ENCODE measurements around the gene NLGN1.

The NLGN1 gene

DNA sequence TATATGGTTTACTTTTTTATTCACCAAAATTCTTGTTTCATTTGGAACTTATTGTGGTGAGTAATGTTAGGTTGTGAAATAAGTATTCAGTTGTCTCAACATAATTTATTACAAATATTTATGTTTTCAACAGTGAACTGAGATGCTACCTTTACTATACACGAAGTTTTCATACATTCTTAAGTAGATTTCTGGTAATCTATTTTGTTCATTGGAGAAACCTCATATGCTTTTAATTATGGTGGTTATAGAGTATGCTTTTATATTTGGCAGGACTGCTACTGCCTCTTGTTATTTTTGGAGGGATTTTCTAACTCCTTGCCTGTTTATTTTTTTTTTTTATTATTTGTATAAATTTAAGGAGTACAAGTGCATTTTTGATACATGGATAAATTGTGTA is 253.1 kb downstream of the NLGN1 start:
- no peak for DNase-seq (ENCODE audit: low spot score)
- Mint-ChIP-seq H3K4me1 (ENCODE audit: low read depth) (no peaks in the 10 kb centered on the region), H3K4me3 (no peak overlapping the region), H3K27me3 (ENCODE audit: low read depth) (no peaks in the 10 kb centered on the region), H3K9me3 (no peaks in the 10 kb centered on the region), H3K36me3 (ENCODE audit: low read depth) (no peaks in the 10 kb centered on the region), H3K27ac (no peak overlapping the region)

GRCh38 chr3:173652093-173652492 is 254.5 kb downstream of the NLGN1 start:
- no peak overlapping the region for H3K27ac Mint-ChIP-seq
- H3K27me3 Mint-ChIP-seq (ENCODE audit: low read depth) = no peaks in the 10 kb centered on the region
- H3K36me3 Mint-ChIP-seq (ENCODE audit: low read depth) = no peaks in the 10 kb centered on the region
- H3K4me1 Mint-ChIP-seq (ENCODE audit: low read depth) = no peaks in the 10 kb centered on the region
- H3K9me3 Mint-ChIP-seq = no peaks in the 10 kb centered on the region
- no peak overlapping the region for H3K4me3 Mint-ChIP-seq
- DNase-seq (ENCODE audit: low spot score) = no peak

DNA sequence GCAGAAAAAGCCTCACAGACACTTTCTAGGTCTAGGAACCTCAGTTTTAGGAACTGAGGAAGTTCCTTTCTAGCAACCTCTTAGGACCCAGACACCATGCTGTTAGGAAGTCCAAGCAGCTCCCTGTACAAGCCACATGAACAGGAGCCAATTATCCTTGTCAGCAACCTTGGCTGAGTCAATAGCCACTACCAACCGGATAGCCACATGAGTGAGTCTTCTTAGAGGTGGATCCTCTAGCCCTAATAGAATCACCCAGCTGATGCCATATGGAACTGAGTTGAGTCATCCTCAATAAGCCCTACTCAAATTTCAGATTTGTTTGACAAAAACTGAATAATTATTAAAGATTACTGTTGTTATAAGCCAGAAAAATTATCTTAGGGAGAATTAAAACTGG is 256.2 kb downstream of the NLGN1 start:
- H3K9me3 Mint-ChIP-seq = no peaks in the 10 kb centered on the region
- H3K36me3 Mint-ChIP-seq (ENCODE audit: low read depth) = no peaks in the 10 kb centered on the region
- H3K4me1 Mint-ChIP-seq (ENCODE audit: low read depth) = no peaks in the 10 kb centered on the region
- no peak overlapping the region for H3K27ac Mint-ChIP-seq
- no peak overlapping the region for H3K4me3 Mint-ChIP-seq
- no peak for DNase-seq (ENCODE audit: low spot score)
- H3K27me3 Mint-ChIP-seq (ENCODE audit: low read depth) = no peaks in the 10 kb centered on the region

DNA sequence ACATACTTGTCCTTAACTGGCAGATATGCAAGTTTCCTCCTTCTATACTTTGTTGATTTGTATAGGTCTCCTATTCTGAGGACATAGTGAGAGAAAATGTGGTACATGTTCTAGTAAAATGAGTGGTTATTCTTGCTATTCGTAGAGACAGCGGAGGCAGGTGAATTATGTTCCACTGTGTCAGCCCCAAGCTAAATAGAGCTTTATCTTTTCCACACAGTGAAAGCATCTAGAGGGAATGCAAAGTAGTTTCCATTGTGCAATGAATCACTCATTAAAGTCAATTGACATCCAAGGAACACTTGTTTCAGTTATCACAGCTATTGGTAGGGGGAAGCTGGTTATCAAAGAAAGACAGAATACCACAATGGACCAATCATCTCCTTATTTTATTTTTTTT is 262.4 kb downstream of the NLGN1 start:
- H3K4me1 Mint-ChIP-seq (ENCODE audit: low read depth) = no peaks in the 10 kb centered on the region
- H3K9me3 Mint-ChIP-seq = no peaks in the 10 kb centered on the region
- no peaks in the 10 kb centered on the region for H3K36me3 Mint-ChIP-seq (ENCODE audit: low read depth)
- DNase-seq (ENCODE audit: low spot score) = no peak
- no peak overlapping the region for H3K27ac Mint-ChIP-seq
- no peak overlapping the region for H3K4me3 Mint-ChIP-seq
- H3K27me3 Mint-ChIP-seq (ENCODE audit: low read depth) = no peaks in the 10 kb centered on the region

- H3K4me1 Mint-ChIP-seq (ENCODE audit: low read depth) = no peaks in the 10 kb centered on the region
- no peak for DNase-seq (ENCODE audit: low spot score)
- H3K27me3 Mint-ChIP-seq (ENCODE audit: low read depth) = no peaks in the 10 kb centered on the region
- H3K27ac Mint-ChIP-seq = no peak overlapping the region
- no peak overlapping the region for H3K4me3 Mint-ChIP-seq
- no peaks in the 10 kb centered on the region for H3K36me3 Mint-ChIP-seq (ENCODE audit: low read depth)
- H3K9me3 Mint-ChIP-seq = no peaks in the 10 kb centered on the region
Observed at GRCh38 chr3:173660645-173661299, 263.2 kb downstream of the NLGN1 start.

GRCh38 chr3:173663696-173664111 is 266.2 kb downstream of the NLGN1 start:
- Mint-ChIP-seq H3K4me1 (ENCODE audit: low read depth) (no peaks in the 10 kb centered on the region), H3K9me3 (no peaks in the 10 kb centered on the region), H3K27me3 (ENCODE audit: low read depth) (no peaks in the 10 kb centered on the region), H3K27ac (no peak overlapping the region), H3K4me3 (no peak overlapping the region), H3K36me3 (ENCODE audit: low read depth) (no peaks in the 10 kb centered on the region)
- no peak for DNase-seq (ENCODE audit: low spot score)

DNA sequence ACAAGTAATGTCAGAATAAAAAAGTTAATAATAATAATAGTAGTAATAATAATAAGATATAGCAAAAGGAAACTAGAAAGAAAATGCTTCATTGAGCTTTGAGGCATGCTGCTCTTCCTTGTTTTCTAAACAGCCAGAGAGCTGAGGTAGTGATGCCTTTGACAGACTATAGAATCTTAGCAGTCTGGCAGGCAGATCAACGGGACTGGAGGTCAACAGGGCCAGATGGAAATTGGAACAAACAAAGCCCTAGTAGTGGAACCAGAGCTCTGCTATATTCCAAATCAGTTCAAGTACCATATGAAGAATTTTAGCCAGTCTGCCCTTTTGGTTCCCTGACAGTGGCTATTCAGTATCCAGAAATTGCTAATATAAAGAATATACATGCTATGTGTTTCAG is 278.6 kb downstream of the NLGN1 start:
- Mint-ChIP-seq H3K27ac (no peak overlapping the region), H3K4me1 (ENCODE audit: low read depth) (no peaks in the 10 kb centered on the region), H3K4me3 (no peak overlapping the region), H3K36me3 (ENCODE audit: low read depth) (no peaks in the 10 kb centered on the region), H3K27me3 (ENCODE audit: low read depth) (no peaks in the 10 kb centered on the region), H3K9me3 (no peaks in the 10 kb centered on the region)
- no peak for DNase-seq (ENCODE audit: low spot score)

DNA sequence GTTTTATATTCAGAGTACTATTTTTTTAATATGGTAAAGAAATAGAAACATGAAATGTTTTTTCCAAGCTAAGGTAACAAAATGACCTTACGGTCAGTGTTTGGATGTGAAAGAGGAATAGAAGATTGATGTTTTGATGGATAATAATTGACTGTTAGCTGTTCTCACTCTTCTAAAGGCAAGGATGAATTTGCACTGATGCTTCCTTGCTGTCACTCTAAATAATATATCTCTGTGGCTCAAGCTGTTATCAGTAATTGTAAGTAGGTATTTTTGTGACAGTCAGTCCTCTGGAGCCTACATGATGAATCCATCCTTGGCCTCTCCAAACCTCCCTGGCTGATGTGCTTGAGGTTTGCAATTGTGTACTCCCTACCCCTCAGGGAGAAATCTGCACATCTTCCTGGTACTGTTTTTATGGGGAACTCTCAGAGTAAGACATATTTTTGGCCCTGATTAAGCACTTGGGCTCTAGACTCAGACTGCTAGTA is 283.7 kb downstream of the NLGN1 start:
- Mint-ChIP-seq H3K9me3 (no peaks in the 10 kb centered on the region), H3K4me1 (ENCODE audit: low read depth) (no peaks in the 10 kb centered on the region), H3K27ac (no peak overlapping the region), H3K27me3 (ENCODE audit: low read depth) (no peaks in the 10 kb centered on the region), H3K4me3 (no peak overlapping the region), H3K36me3 (ENCODE audit: low read depth) (no peaks in the 10 kb centered on the region)
- no peak for DNase-seq (ENCODE audit: low spot score)

DNA sequence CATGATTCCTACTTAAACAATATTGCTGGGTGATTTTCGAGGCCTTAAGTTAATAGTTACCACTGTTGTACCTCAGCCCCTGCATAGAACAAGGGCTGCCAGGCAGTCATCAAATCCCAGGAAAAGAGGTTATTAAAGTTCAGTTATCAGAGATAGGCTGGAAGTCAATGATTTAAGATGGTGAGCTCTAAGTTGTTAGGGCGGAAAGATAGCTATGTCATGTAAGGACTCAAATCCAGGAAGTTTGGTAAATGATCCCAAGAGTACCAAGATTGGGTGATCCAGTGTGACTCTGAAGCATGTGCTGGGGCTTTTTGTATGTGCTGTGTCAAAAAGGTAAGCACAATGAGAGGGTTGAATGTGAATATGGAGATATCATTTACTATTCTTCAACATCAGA is 287.9 kb downstream of the NLGN1 start:
- no peaks in the 10 kb centered on the region for H3K27me3 Mint-ChIP-seq (ENCODE audit: low read depth)
- H3K36me3 Mint-ChIP-seq (ENCODE audit: low read depth) = no peaks in the 10 kb centered on the region
- no peak overlapping the region for H3K4me3 Mint-ChIP-seq

DNA sequence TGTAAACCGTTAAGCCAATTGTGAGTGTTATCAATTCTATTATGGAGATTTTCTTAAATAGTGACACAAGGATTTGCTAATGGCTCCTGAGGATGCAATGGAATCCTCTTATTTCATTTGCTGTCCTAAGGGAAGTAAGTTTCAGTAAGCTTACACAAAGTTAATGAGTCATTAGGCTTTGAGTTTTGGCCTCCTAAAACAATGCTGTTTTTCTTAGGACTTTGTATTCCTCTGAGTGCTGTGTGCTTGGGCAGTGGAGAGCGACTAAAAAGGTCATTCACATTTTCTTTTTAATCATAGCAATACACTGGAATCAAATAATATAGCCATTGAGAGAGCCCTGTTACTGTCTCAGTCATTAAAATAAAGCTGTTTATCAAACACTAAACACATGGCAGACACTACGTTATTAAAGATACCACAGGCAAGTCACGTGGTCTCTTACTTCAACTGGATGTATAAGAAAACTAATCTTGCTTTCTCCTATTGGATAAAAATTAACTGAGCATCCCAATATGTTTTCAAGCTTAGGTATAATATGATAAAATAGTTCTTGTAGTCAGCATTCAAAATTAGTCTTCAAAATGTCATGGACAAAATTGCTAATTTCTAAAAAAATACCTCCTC is 290.8 kb downstream of the NLGN1 start:
- Mint-ChIP-seq H3K27ac (no peak overlapping the region), H3K9me3 (no peaks in the 10 kb centered on the region), H3K4me1 (ENCODE audit: low read depth) (no peaks in the 10 kb centered on the region), H3K36me3 (ENCODE audit: low read depth) (no peaks in the 10 kb centered on the region), H3K27me3 (ENCODE audit: low read depth) (no peaks in the 10 kb centered on the region), H3K4me3 (no peak overlapping the region)
- DNase-seq (ENCODE audit: low spot score) = no peak

More for the DNA sequence above, 287.9 kb downstream of the NLGN1 start:
- Mint-ChIP-seq H3K27ac (no peak overlapping the region), H3K4me1 (ENCODE audit: low read depth) (no peaks in the 10 kb centered on the region), H3K9me3 (no peaks in the 10 kb centered on the region)
- no peak for DNase-seq (ENCODE audit: low spot score)

DNA sequence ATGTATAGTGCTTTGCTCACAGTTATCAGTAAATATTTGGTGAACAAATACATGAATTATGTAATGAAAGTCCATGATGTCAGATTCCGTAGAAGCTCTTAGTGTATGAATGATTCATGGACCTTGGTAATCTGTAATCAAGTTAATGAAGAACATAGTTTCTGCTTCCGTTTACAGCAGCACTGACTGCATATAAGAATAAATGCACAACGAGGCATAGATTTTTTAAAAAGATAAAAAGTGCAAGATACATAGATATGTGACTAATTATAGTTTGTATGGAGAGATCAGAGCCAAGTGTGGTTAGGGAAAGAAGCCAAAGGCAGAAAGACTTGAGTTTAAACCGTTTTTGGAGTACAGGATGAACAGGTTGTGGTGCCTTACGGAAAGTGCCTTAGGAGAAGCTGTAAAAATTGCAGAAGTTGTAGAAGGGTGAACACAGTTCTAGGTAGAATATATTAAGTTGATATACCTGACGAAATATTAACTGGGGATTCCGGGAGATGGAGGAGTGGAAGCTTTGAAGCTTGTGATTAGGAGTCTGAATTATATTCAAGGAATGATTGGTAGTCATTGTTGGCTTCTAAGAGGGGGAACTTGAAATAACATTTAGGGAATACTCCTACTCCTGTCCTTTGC is 293.1 kb downstream of the NLGN1 start:
- Mint-ChIP-seq H3K4me1 (ENCODE audit: low read depth) (no peaks in the 10 kb centered on the region), H3K4me3 (no peak overlapping the region), H3K27me3 (ENCODE audit: low read depth) (no peaks in the 10 kb centered on the region), H3K27ac (no peak overlapping the region), H3K36me3 (ENCODE audit: low read depth) (no peaks in the 10 kb centered on the region), H3K9me3 (no peaks in the 10 kb centered on the region)
- no peak for DNase-seq (ENCODE audit: low spot score)

- no peak for DNase-seq (ENCODE audit: low spot score)
- H3K4me3 Mint-ChIP-seq = no peak overlapping the region
- H3K9me3 Mint-ChIP-seq = no peaks in the 10 kb centered on the region
- no peaks in the 10 kb centered on the region for H3K36me3 Mint-ChIP-seq (ENCODE audit: low read depth)
- no peak overlapping the region for H3K27ac Mint-ChIP-seq
- H3K4me1 Mint-ChIP-seq (ENCODE audit: low read depth) = no peaks in the 10 kb centered on the region
- H3K27me3 Mint-ChIP-seq (ENCODE audit: low read depth) = no peaks in the 10 kb centered on the region
Observed at GRCh38 chr3:173699353-173699752, 301.8 kb downstream of the NLGN1 start.

GRCh38 chr3:173700336-173700735 is 302.8 kb downstream of the NLGN1 start:
- DNase-seq (ENCODE audit: low spot score) = no peak
- H3K27ac Mint-ChIP-seq = no peak overlapping the region
- H3K4me1 Mint-ChIP-seq (ENCODE audit: low read depth) = no peaks in the 10 kb centered on the region
- no peaks in the 10 kb centered on the region for H3K27me3 Mint-ChIP-seq (ENCODE audit: low read depth)
- H3K4me3 Mint-ChIP-seq = no peak overlapping the region
- H3K36me3 Mint-ChIP-seq (ENCODE audit: low read depth) = no peaks in the 10 kb centered on the region
- H3K9me3 Mint-ChIP-seq = no peaks in the 10 kb centered on the region

- Mint-ChIP-seq H3K36me3 (ENCODE audit: low read depth) (no peaks in the 10 kb centered on the region), H3K9me3 (no peaks in the 10 kb centered on the region), H3K4me1 (ENCODE audit: low read depth) (no peaks in the 10 kb centered on the region), H3K27me3 (ENCODE audit: low read depth) (no peaks in the 10 kb centered on the region), H3K27ac (no peak overlapping the region), H3K4me3 (no peak overlapping the region)
- no peak for DNase-seq (ENCODE audit: low spot score)
Observed at GRCh38 chr3:173702561-173702960, 305.0 kb downstream of the NLGN1 start.

All from T-helper 2 cell treated with Interferon-gamma antibody and Interleukin-4, amounts not matched to agents 5 μg/mL and 100 μg/mL, for 36 hours (primary cell).